ENCODE measurements around the gene SNX6. TPM values are rescaled to one million over a fixed set of nuclear protein-coding genes. Genes with fewer than 3 reads are reported as not detected.
"Not testable (repeated sequence)": the region's sequence is repeated elsewhere in the genome, so short reads cannot be mapped to it uniquely, and the experiment has no call there.

The SNX6 gene
- total RNA-seq, 1 experiment from 2014 or later: 73.4 TPM

GRCh38 chr14:34650786-34651584 lies 21.0 kb upstream of the SNX6 start (continued):
- TF ChIP-seq CEBPB (IDR thresholded peaks at IDR 0.05; ENCODE audit: low read depth) (peak; percentile 87), EGR1 (IDR thresholded peaks at IDR 0.05; ENCODE audit: low read depth) (no peak), SP1 (IDR thresholded peaks at IDR 0.05; ENCODE audit: low read depth) (peak; percentile 24; the same call in 1 of the 2 replicates), EZH2phosphoT487 (IDR thresholded peaks at IDR 0.05; ENCODE audit: borderline replicate concordance) (no peak)

GRCh38 chr14:34650006-34650405 lies 20.1 kb upstream of the SNX6 start:
- Histone ChIP-seq H3K4me1 (ENCODE audit: control insufficient read depth in 1 of 2, insufficient read depth in 2 of 2, low read length in 2 of 2) (peaks cover 22 to 29% of the 10 kb centered on the region in 2 experiments), H2AFZ (ENCODE audit: low read depth, low read length, poor library complexity, severe bottlenecking) (peak overlapping the region; percentile 54), H3K4me2 (ENCODE audit: low read length) (peak overlapping the region; percentile 64)
- H3K27ac ChIP-seq (ENCODE audit: low read depth, low read length); H3K79me2 ChIP-seq (ENCODE audit: insufficient read depth, low read length); RAD21 ChIA-PET (ENCODE audit: low non-redundant PET in 1 of 2, low total read pairs in 2 of 2, uncharacterized antibody in 2 of 2, unreplicated experiment in 2 of 2); H3K4me3 ChIP-seq (replicated peaks in 1 of 2; ENCODE audit: low read depth in 1 of 2, low read length in 2 of 2); ATAC-seq; intact Hi-C loops (cut with micrococcal nuclease); DNase-seq (ENCODE audit: low read depth, low spot score); H3K9me2 ChIP-seq (ENCODE audit: insufficient read depth); BruUV-seq (replicated peaks); H4K20me1 ChIP-seq (ENCODE audit: insufficient read depth); POLR2A ChIA-PET; CTCF ChIA-PET; H3K9me3 ChIP-seq (ENCODE audit: control insufficient read depth in 1 of 2, insufficient read depth in 1 of 2, low read depth in 1 of 2, low read length in 2 of 2); H3K9ac ChIP-seq (ENCODE audit: low read length); H3K27me3 ChIP-seq (ENCODE audit: insufficient read depth, low read length); H3K36me3 ChIP-seq (ENCODE audit: control insufficient read depth in 1 of 2, insufficient read depth in 2 of 2, low read length in 2 of 2): not testable (repeated sequence)

GRCh38 chr14:34649344-34649743 lies 19.4 kb upstream of the SNX6 start:
- TF ChIP-seq SP1 (IDR thresholded peaks at IDR 0.05; ENCODE audit: low read depth) (no peak), JUND (IDR thresholded peaks at IDR 0.05) (no peak), POLR2AphosphoS5 (IDR thresholded peaks at IDR 0.05; ENCODE audit: low read depth, low read length) (no peak), CBX3 (IDR thresholded peaks at IDR 0.05; ENCODE audit: low read depth) (no peak), EZH2 (IDR thresholded peaks at IDR 0.05) (no peak), SRF (IDR thresholded peaks at IDR 0.05; ENCODE audit: low read depth) (no peak), TCF7L2 (IDR thresholded peaks at IDR 0.05; ENCODE audit: borderline replicate concordance, extremely low read depth, insufficient read depth, insufficient read length) (no peak)
- no peaks in the 10 kb centered on the region for H4K20me1 ChIP-seq (ENCODE audit: insufficient read depth)
- H3K27ac ChIP-seq (ENCODE audit: low read depth, low read length): no peak overlapping the region
- peak; percentile 63 for ATAC-seq
- H2AFZ ChIP-seq (ENCODE audit: low read depth, low read length, poor library complexity, severe bottlenecking): peak overlapping the region; percentile 64
- H3K4me3 ChIP-seq (replicated peaks in 1 of 2; ENCODE audit: low read depth in 1 of 2, low read length in 2 of 2): 0 out of 4 replicates have a peak overlapping the region, but pooled peaks of 1 of the 2 experiments have one; percentile 0
- no peaks in the 10 kb centered on the region for H3K27me3 ChIP-seq (ENCODE audit: insufficient read depth, low read length)
- no peak overlapping the region for H3K9ac ChIP-seq (ENCODE audit: low read length)
- H3K9me2 ChIP-seq (ENCODE audit: insufficient read depth): no peaks in the 10 kb centered on the region
- no TSS peak for BruUV-seq (replicated peaks)
- H3K79me2 ChIP-seq (ENCODE audit: insufficient read depth, low read length): no peaks in the 10 kb centered on the region
- no peak for DNase-seq (ENCODE audit: low read depth, low spot score)
- RAD21 ChIA-PET (ENCODE audit: low non-redundant PET in 1 of 2, low total read pairs in 2 of 2, uncharacterized antibody in 2 of 2, unreplicated experiment in 2 of 2): no interaction called here
- H3K4me1 ChIP-seq (ENCODE audit: control insufficient read depth in 1 of 2, insufficient read depth in 2 of 2, low read length in 2 of 2): peaks cover 22 to 29% of the 10 kb centered on the region in 2 experiments
- intact Hi-C loops (cut with micrococcal nuclease): no loop called here
- POLR2A ChIA-PET: no interaction called here
- H3K36me3 ChIP-seq (ENCODE audit: control insufficient read depth in 1 of 2, insufficient read depth in 2 of 2, low read length in 2 of 2): no peaks in the 10 kb centered on the region
- CTCF ChIA-PET: interaction anchor here (0.7 kb wide), 1 partner anchor 9 kb away, joined by 3 read pairs; no protein-coding TSS in a partner anchor
- peak overlapping the region; percentile 64 for H3K4me2 ChIP-seq (ENCODE audit: low read length)
- no peaks in the 10 kb centered on the region; a peak in 1 of 4 replicates for H3K9me3 ChIP-seq (ENCODE audit: control insufficient read depth in 1 of 2, insufficient read depth in 1 of 2, low read depth in 1 of 2, low read length in 2 of 2)
